H1 (cell line): Measurements from ENCODE around the gene GALNT9. TPM values are rescaled to one million over a fixed set of nuclear protein-coding genes. Genes with fewer than 3 reads are reported as not detected.

ENCODE experiments used
- CTCF ChIA-PET: fragments of 300-600 bp; sonication (Branson Sonifier 250); formaldehyde crosslinking; loops from one replicate; lab custom pipeline; 2021; ENCODE audit not compliant: partially characterized antibody; lab: Charles Lee
- POLR2A ChIA-PET: fragments of 300-600 bp; sonication (Branson Sonifier 250); formaldehyde crosslinking; loops from one replicate; lab custom pipeline; 2021; ENCODE audit warnings: inconsistent platforms; ENCODE audit not compliant: partially characterized antibody; lab: Charles Lee
- DNase-seq, 2 experiments: peaks; one replicate each; pipeline versions ENCODE4 v3.0.0 to v3.0.0-alpha.2; 2010 to 2022; ENCODE audit warnings: low spot score in 2 of 2, low read depth in 1 of 2, mixed read lengths in 1 of 2
- FAIRE-seq: peaks from 2 replicates; lab custom pipeline; 2011; peaks lifted over from hg19 to GRCh38; lab: Jason Lieb, UNC
- H2AFZ ChIP-seq: 2 replicates; pipeline ENCODE4 v1.8.1; 2012; ENCODE audit warnings: low read length, inconsistent platforms
- H2AK5ac ChIP-seq: 2 replicates; pipeline ENCODE4 v1.6.1; 2013; ENCODE audit warnings: low read depth, low read length
- H2BK120ac ChIP-seq: replicated peaks from 2 replicates; pipeline ENCODE3; 2013; ENCODE audit warnings: low read depth, low read length, inconsistent platforms
- H2BK12ac ChIP-seq: 2 replicates; pipeline ENCODE4 v1.6.1; 2013; ENCODE audit warnings: low read depth, low read length
- H2BK15ac ChIP-seq: 2 replicates; pipeline ENCODE4 v1.6.1; 2013; ENCODE audit warnings: low read length
- H2BK20ac ChIP-seq: 2 replicates; pipeline ENCODE4 v1.6.1; 2013; ENCODE audit warnings: low read length
- H2BK5ac ChIP-seq: 2 replicates; pipeline ENCODE4 v1.6.1; 2013; ENCODE audit warnings: low read depth, low read length
- H3K14ac ChIP-seq: 2 replicates; pipeline ENCODE4 v1.6.1; 2013; ENCODE audit warnings: inconsistent platforms; ENCODE audit not compliant: insufficient read length
- H3K18ac ChIP-seq: 2 replicates; pipeline ENCODE4 v1.6.1; 2013; ENCODE audit warnings: low read length; ENCODE audit errors: extremely low read depth
- H3K23ac ChIP-seq: 2 replicates; pipeline ENCODE4 v1.6.1; 2013; ENCODE audit warnings: inconsistent platforms; ENCODE audit not compliant: insufficient read length
- H3K23me2 ChIP-seq: 2 replicates; pipeline ENCODE4 v1.6.1; 2013; ENCODE audit warnings: low read depth, low read length
- H3K27ac ChIP-seq: 2 replicates; pipeline ENCODE4 v1.6.1; 2011; ENCODE audit warnings: low read depth, low read length, inconsistent platforms
- H3K27me3 ChIP-seq, 4 experiments: replicated peaks in 1 of 4; 1 replicate in 1 of 4; 2 replicates in 3 of 4; pipeline versions ENCODE4 v1.6.1 to v1.8.1; 2011 to 2013; ENCODE audit warnings: low read length in 3 of 4, mild to moderate bottlenecking in 3 of 4, inconsistent platforms in 2 of 4, mixed read lengths in 2 of 4, moderate library complexity in 1 of 4; ENCODE audit not compliant: control insufficient read depth in 3 of 4, insufficient read depth in 3 of 4; ENCODE audit errors: extremely low read depth in 1 of 4
- H3K36me3 ChIP-seq, 4 experiments: 2 replicates each; pipeline versions ENCODE4 v1.6.1 to v1.8.1; 2011 to 2013; ENCODE audit warnings: mild to moderate bottlenecking in 4 of 4, low read length in 3 of 4, moderate library complexity in 2 of 4, control low read depth in 1 of 4, inconsistent platforms in 1 of 4; ENCODE audit not compliant: insufficient read depth in 4 of 4, control insufficient read depth in 2 of 4
- H3K4ac ChIP-seq: replicated peaks from 2 replicates; pipeline ENCODE3; 2013; ENCODE audit warnings: low read length, low read depth, mixed read lengths, inconsistent platforms; ENCODE audit not compliant: insufficient read length
- H3K4me1 ChIP-seq, 4 experiments: replicated peaks in 1 of 4; 1 replicate in 1 of 4; 2 replicates in 3 of 4; pipeline versions ENCODE4 v1.6.1 to v1.8.1; 2011 to 2013; ENCODE audit warnings: low read length in 3 of 4, inconsistent platforms in 2 of 4, mixed read lengths in 1 of 4; ENCODE audit not compliant: insufficient read depth in 4 of 4, control insufficient read depth in 3 of 4
- H3K4me2 ChIP-seq, 2 experiments: 2 replicates each; pipeline versions ENCODE4 v1.6.1 to v1.8.1; 2011 to 2013; ENCODE audit warnings: low read depth in 2 of 2, low read length in 2 of 2, control low read depth in 1 of 2, inconsistent platforms in 1 of 2, mild to moderate bottlenecking in 1 of 2; ENCODE audit not compliant: insufficient read depth in 1 of 2
- H3K4me3 ChIP-seq, 4 experiments: fragments of 200-600, 300-600 bp in 1 of 4; sonication (generic), shearing (Covaris generic), sonication (Bioruptor Twin) in 1 of 4; 2 replicates each; pipeline versions ENCODE4 v1.5.1 to v1.8.1; 2011 to 2016; ENCODE audit warnings: low read length in 4 of 4, low read depth in 3 of 4, control low read depth in 2 of 4, inconsistent platforms in 2 of 4, mild to moderate bottlenecking in 2 of 4, mixed read lengths in 1 of 4, moderate library complexity in 1 of 4; ENCODE audit not compliant: insufficient read depth in 2 of 4; ENCODE audit errors: extremely low read depth in 1 of 4
- H3K56ac ChIP-seq: replicated peaks from 2 replicates; pipeline ENCODE3; 2013; ENCODE audit warnings: low read depth, mild to moderate bottlenecking, mixed read lengths, low read length, inconsistent platforms; ENCODE audit not compliant: insufficient read length
- H3K79me1 ChIP-seq: 2 replicates; pipeline ENCODE4 v1.6.1; 2013; ENCODE audit warnings: low read depth, low read length, control low read depth
- H3K79me2 ChIP-seq, 2 experiments: 2 replicates each; pipeline versions ENCODE4 v1.6.1 to v1.8.1; 2012 to 2013; ENCODE audit warnings: low read length in 2 of 2, mild to moderate bottlenecking in 2 of 2, inconsistent platforms in 1 of 2; ENCODE audit not compliant: insufficient read depth in 2 of 2, control insufficient read depth in 1 of 2
- H3K9ac ChIP-seq, 4 experiments: replicated peaks in 1 of 4; 1 replicate in 1 of 4; 2 replicates in 3 of 4; pipeline versions ENCODE4 v1.6.1 to v1.8.1; 2011 to 2013; ENCODE audit warnings: low read depth in 3 of 4, low read length in 3 of 4, control low read depth in 2 of 4, mild to moderate bottlenecking in 2 of 4, moderate library complexity in 2 of 4, inconsistent platforms in 1 of 4; ENCODE audit errors: extremely low read depth in 1 of 4
- H3K9me3 ChIP-seq, 2 experiments: 2 replicates each; pipeline versions ENCODE4 v1.6.1 to v1.8.1; 2012 to 2013; ENCODE audit warnings: mild to moderate bottlenecking in 2 of 2, moderate library complexity in 2 of 2, control low read depth in 1 of 2, inconsistent platforms in 1 of 2, low read depth in 1 of 2, low read length in 1 of 2, mixed read lengths in 1 of 2; ENCODE audit not compliant: insufficient read depth in 2 of 2
- H4K20me1 ChIP-seq, 2 experiments: replicated peaks in 1 of 2; 2 replicates each; pipeline versions ENCODE3 to v1.8.1; 2011 to 2013; ENCODE audit warnings: inconsistent platforms in 2 of 2, low read length in 2 of 2, mild to moderate bottlenecking in 1 of 2; ENCODE audit not compliant: insufficient read depth in 2 of 2, control insufficient read depth in 1 of 2
- H4K5ac ChIP-seq: 2 replicates; pipeline ENCODE4 v1.6.1; 2013; ENCODE audit warnings: low read length, low read depth, mixed read lengths, inconsistent platforms; ENCODE audit not compliant: insufficient read length
- H4K8ac ChIP-seq: 2 replicates; pipeline ENCODE4 v1.8.0; 2013; ENCODE audit warnings: mild to moderate bottlenecking, moderate library complexity, low read length, inconsistent platforms; ENCODE audit not compliant: insufficient read depth; ENCODE audit errors: extremely low read depth
- H4K91ac ChIP-seq: replicated peaks from 2 replicates; pipeline ENCODE3; 2013; ENCODE audit warnings: low read length, mixed read lengths, inconsistent platforms; ENCODE audit not compliant: insufficient read length
- ASH2L ChIP-seq: fragments of 200-600, 300-600 bp; sonication (generic); IDR thresholded peaks from one replicate; pipeline ENCODE4 v1.7.1; 2017; ENCODE audit warnings: low read length
- ATF3 ChIP-seq: IDR thresholded peaks from 2 replicates; pipeline ENCODE4 v1.6.1; 2011; ENCODE audit warnings: low read depth, mild to moderate bottlenecking, low read length; ENCODE audit not compliant: insufficient read depth
- BRCA1 ChIP-seq: IDR thresholded peaks from 2 replicates; pipeline ENCODE4 v1.6.1; 2012; ENCODE audit warnings: low read depth, low read length, improper control_type of control experiment
- EP300 ChIP-seq, 2 experiments: IDR thresholded peaks; 1 replicate in 1 of 2; 2 replicates in 1 of 2; pipeline ENCODE4 v1.6.1; 2011 to 2012; ENCODE audit warnings: low read depth in 2 of 2, low read length in 2 of 2, mild to moderate bottlenecking in 2 of 2, borderline replicate concordance in 1 of 2, inconsistent platforms in 1 of 2, moderate library complexity in 1 of 2
- HDAC2 ChIP-seq, 2 experiments: fragments of 300-600 bp in 1 of 2; sonication (generic) in 1 of 2; IDR thresholded peaks; 2 replicates each; pipeline ENCODE4 v1.6.1; 2011 to 2012; ENCODE audit warnings: low read depth in 2 of 2, low read length in 2 of 2, mild to moderate bottlenecking in 2 of 2, moderate library complexity in 2 of 2, borderline replicate concordance in 1 of 2, inconsistent platforms in 1 of 2
- RBBP5 ChIP-seq: IDR thresholded peaks from 2 replicates; pipeline ENCODE4 v1.7.1; 2012; ENCODE audit warnings: low read depth, mild to moderate bottlenecking, inconsistent platforms, low read length, moderate library complexity, borderline replicate concordance
- SUZ12 ChIP-seq: fragments of 200-600 bp; sonication (generic); IDR thresholded peaks from 2 replicates; pipeline ENCODE4 v1.6.1; 2012; ENCODE audit warnings: mild to moderate bottlenecking, inconsistent platforms, low read length, moderate library complexity, mixed read lengths
- TEAD4 ChIP-seq: IDR thresholded peaks from 2 replicates; pipeline ENCODE4 v1.6.1; 2012; ENCODE audit warnings: low read depth, low read length, inconsistent platforms, mixed read lengths
- WGBS, 2 experiments: shearing (Covaris generic) in 1 of 2; methylation state at CpG; one replicate each; pipeline versions ENCODE4 v1.1.6 to v1.1.7; 2013 to 2015; ENCODE audit warnings: low lambda C conversion rate in 2 of 2, mixed read lengths in 2 of 2, inconsistent platforms in 1 of 2, low coverage in 1 of 2, missing lambda C conversion rate in 1 of 2; ENCODE audit not compliant: insufficient replicate concordance in 2 of 2, insufficient coverage in 1 of 2, insufficient read length in 1 of 2; ENCODE audit errors: extremely low coverage in 1 of 2, missing lambda C conversion rate in 1 of 2; 5-methylcytosine and 5-hydroxymethylcytosine counted together
- polyA plus RNA-seq, 7 experiments: library from polyadenylated mRNA; depleted of rRNA in 3 of 7; stranded (reverse) in 5 of 7; unstranded in 2 of 7; fragments of >200 nt in 5 of 7; fragments of 200-250 nt in 2 of 7; gene quantifications; 1 replicate in 5 of 7; 2 replicates in 1 of 7; 4 replicates in 1 of 7; pipeline versions ENCODE4 v1.2.1 to v1.2.3, GENCODE V29; 2011 to 2013; ENCODE audit warnings: missing spikeins in 2 of 7, mixed read lengths in 2 of 7
- total RNA-seq: library from RNA; stranded (reverse); fragmentation: NEBNext Ultra II Directional; extraction: Animal tissue kit (Norgen Biotek cat#: 25700); gene quantifications from 2 replicates; pipeline ENCODE4 v1.2.1, GENCODE V29; 2021
- TF ChIP-seq, protein P1 (sequence below): IDR thresholded peaks from 2 replicates; pipeline ENCODE4 v1.6.1; 2012; ENCODE audit warnings: low read length, inconsistent platforms

Gene GALNT9
- total and polyA plus RNA-seq, 2 of the 8 experiments (the other 6 are each of a cell fraction or from before 2014, with no cell fraction given), result 2.0 to 3.6 TPM

DNA sequence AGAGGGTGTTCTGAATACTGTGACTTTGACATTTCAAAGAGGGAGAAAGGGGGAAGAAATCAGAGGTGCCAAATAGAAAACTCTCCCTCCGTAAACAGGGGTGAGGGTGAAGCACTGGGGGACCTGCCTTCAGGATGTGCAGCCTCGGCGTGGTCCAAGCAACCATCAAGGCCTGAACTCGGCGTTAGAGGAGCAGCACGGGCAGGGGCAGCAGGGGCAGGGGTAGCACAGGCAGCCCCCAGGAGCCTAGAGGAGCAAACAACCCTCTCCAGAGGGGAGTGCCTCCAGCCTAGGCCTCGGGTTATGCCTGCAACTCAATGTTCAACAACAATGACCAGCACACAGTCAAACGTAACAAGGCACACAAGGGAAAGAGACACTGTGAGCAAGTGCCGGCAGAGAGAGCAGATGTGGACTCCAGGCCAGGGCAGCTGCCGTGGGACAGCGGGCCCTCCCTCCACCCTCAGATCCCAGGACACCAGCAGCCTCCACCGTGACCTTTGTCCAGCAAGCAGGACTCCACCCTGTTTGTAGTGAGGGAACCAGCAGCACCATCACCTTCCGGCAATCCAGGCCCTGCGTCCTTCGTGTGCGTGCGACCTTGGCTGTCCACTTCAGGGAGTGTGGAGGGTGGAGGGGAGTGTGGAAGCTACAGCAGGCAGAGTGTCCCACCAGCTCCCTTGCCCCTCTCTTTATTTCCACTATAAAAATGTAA lies 18.0 kb downstream of the GALNT9 start:
- Histone ChIP-seq H2BK120ac (no peak overlapping the region), H2BK15ac (no peak overlapping the region), H3K4me2 (no peak overlapping the region), H3K4ac (no peak overlapping the region), H3K23me2 (peaks cover 13% of the 10 kb centered on the region; the same call in 1 of the 2 replicates), H3K9ac (no peak overlapping the region), H2AK5ac (no peak overlapping the region), H2BK5ac (no peak overlapping the region), H3K79me2 (no peaks in the 10 kb centered on the region), H3K4me1 (no peaks in the 10 kb centered on the region), H3K4me3 (no peak overlapping the region), H3K14ac (no peak overlapping the region), H4K5ac (no peak overlapping the region), H3K23ac (no peak overlapping the region), H3K79me1 (no peaks in the 10 kb centered on the region), H3K56ac (no peak overlapping the region), H3K27ac (no peak overlapping the region), H3K9me3 (peaks cover 0 to 12% of the 10 kb centered on the region in 2 experiments; a peak in 2 of 4 replicates), H3K36me3 (no peaks in the 10 kb centered on the region), H4K91ac (no peak overlapping the region), H2BK12ac (no peak overlapping the region), H4K20me1 (peaks cover 0 to 3% of the 10 kb centered on the region in 2 experiments), H2BK20ac (no peak overlapping the region), H3K27me3 (peaks cover 2 to 9% (median 6%) of the 10 kb centered on the region in 4 experiments; a peak in 5 of 7 replicates), H2AFZ (no peak overlapping the region), H3K18ac (no peak overlapping the region), H4K8ac (no peak overlapping the region)
- FAIRE-seq (no peak), DNase-seq (no peak)
- ChIA-PET POLR2A (no interaction called here), CTCF (interaction anchor here (0.7 to 1.2 kb wide), 2 partner anchors 27 kb away, joined by 3 to 6 read pairs; no protein-coding TSS in a partner anchor)
- WGBS, 2 experiments, result 93% methylated on average over 17 of the region's 17 CpGs; no CpG with 5 or more reads in 1 of the 2 experiments
- TF ChIP-seq TEAD4 (no peak), RBBP5 (no peak), HDAC2 (IDR thresholded peaks at IDR 0.05; ENCODE audit: borderline replicate concordance in 1 of 2, low read depth in 2 of 2, low read length in 2 of 2) (no peak), BRCA1 (no peak), ATF3 (no peak), EP300 (IDR thresholded peaks at IDR 0.05; ENCODE audit: borderline replicate concordance in 1 of 2, low read depth in 2 of 2, low read length in 2 of 2) (no peak), ASH2L (no peak), SUZ12 (no peak)
- TF ChIP-seq, protein P1, sequence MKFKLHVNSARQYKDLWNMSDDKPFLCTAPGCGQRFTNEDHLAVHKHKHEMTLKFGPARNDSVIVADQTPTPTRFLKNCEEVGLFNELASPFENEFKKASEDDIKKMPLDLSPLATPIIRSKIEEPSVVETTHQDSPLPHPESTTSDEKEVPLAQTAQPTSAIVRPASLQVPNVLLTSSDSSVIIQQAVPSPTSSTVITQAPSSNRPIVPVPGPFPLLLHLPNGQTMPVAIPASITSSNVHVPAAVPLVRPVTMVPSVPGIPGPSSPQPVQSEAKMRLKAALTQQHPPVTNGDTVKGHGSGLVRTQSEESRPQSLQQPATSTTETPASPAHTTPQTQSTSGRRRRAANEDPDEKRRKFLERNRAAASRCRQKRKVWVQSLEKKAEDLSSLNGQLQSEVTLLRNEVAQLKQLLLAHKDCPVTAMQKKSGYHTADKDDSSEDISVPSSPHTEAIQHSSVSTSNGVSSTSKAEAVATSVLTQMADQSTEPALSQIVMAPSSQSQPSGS, result no peak
